HEK293 (cell line): Measurements from ENCODE around the gene SGSM2.

ENCODE experiments used
- AEBP2 ChIP-seq: fragments of 450-650 bp; formaldehyde crosslinking; IDR thresholded peaks from 2 replicates; pipeline ENCODE4 v1.5.1; 2016; ENCODE audit warnings: missing biosample characterization, missing genetic modification characterization, borderline replicate concordance
- BCL11B ChIP-seq: fragments of 450-650 bp; formaldehyde crosslinking; IDR thresholded peaks from 2 replicates; pipeline ENCODE4 v1.5.1; 2016; ENCODE audit warnings: low read depth, missing biosample characterization, missing genetic modification characterization
- HIC1 ChIP-seq: fragments of 450-650 bp; formaldehyde crosslinking; IDR thresholded peaks from 2 replicates; pipeline ENCODE4 v1.5.1; 2016; ENCODE audit warnings: missing biosample characterization, missing genetic modification characterization
- HOXD13 ChIP-seq: sonication (generic); formaldehyde crosslinking; IDR thresholded peaks from 2 replicates; pipeline ENCODE4 v1.8.0; 2022; ENCODE audit warnings: missing genetic modification reagents, borderline replicate concordance
- KLF1 ChIP-seq: fragments of 450-650 bp; formaldehyde crosslinking; IDR thresholded peaks from 2 replicates; pipeline ENCODE4 v1.5.1; 2016; ENCODE audit warnings: missing biosample characterization, missing genetic modification characterization
- KLF7 ChIP-seq: fragments of 450-650 bp; formaldehyde crosslinking; IDR thresholded peaks from 2 replicates; pipeline ENCODE4 v1.5.1; 2016; ENCODE audit warnings: missing biosample characterization, missing genetic modification characterization, borderline replicate concordance
- KLF8 ChIP-seq: fragments of 450-650 bp; formaldehyde crosslinking; IDR thresholded peaks from 2 replicates; pipeline ENCODE4 v1.5.1; 2016; ENCODE audit warnings: missing biosample characterization, missing genetic modification characterization
- SCRT2 ChIP-seq: fragments of 450-650 bp; formaldehyde crosslinking; IDR thresholded peaks from 2 replicates; pipeline ENCODE4 v1.5.1; 2016; ENCODE audit warnings: missing biosample characterization, missing genetic modification characterization
- SP3 ChIP-seq: fragments of 450-650 bp; formaldehyde crosslinking; IDR thresholded peaks from 2 replicates; pipeline ENCODE4 v1.5.1; 2016; ENCODE audit warnings: missing biosample characterization, missing genetic modification characterization
- SP7 ChIP-seq: fragments of 450-650 bp; formaldehyde crosslinking; IDR thresholded peaks from 2 replicates; pipeline ENCODE4 v1.5.1; 2016; ENCODE audit warnings: missing biosample characterization, missing genetic modification characterization
- ZFP3 ChIP-seq: fragments of 450-650 bp; formaldehyde crosslinking; IDR thresholded peaks from 2 replicates; pipeline ENCODE4 v1.5.1; 2016; ENCODE audit warnings: low read depth, missing biosample characterization, missing genetic modification characterization
- ZFP37 ChIP-seq: fragments of 450-650 bp; formaldehyde crosslinking; IDR thresholded peaks from 2 replicates; pipeline ENCODE4 v1.5.1; 2016; ENCODE audit warnings: missing biosample characterization, missing genetic modification characterization
- ZFP41 ChIP-seq: fragments of 450-650 bp; formaldehyde crosslinking; IDR thresholded peaks from 2 replicates; pipeline ENCODE4 v1.5.1; 2016; ENCODE audit warnings: missing biosample characterization, missing genetic modification characterization, borderline replicate concordance
- ZNF157 ChIP-seq: fragments of 450-650 bp; formaldehyde crosslinking; IDR thresholded peaks from 2 replicates; pipeline ENCODE4 v1.5.1; 2016; ENCODE audit warnings: missing biosample characterization, missing genetic modification characterization
- ZNF175 ChIP-seq: fragments of 450-650 bp; formaldehyde crosslinking; IDR thresholded peaks from 2 replicates; pipeline ENCODE4 v1.5.1; 2016; ENCODE audit warnings: missing biosample characterization, missing genetic modification characterization
- ZNF19 ChIP-seq: fragments of 450-650 bp; formaldehyde crosslinking; IDR thresholded peaks from 2 replicates; pipeline ENCODE4; 2016; ENCODE audit warnings: missing biosample characterization, missing genetic modification characterization, low read depth
- ZNF2 ChIP-seq: fragments of 450-650 bp; formaldehyde crosslinking; IDR thresholded peaks from 2 replicates; pipeline ENCODE4 v1.5.1; 2016; ENCODE audit warnings: missing biosample characterization, missing genetic modification characterization
- ZNF214 ChIP-seq: fragments of 450-650 bp; formaldehyde crosslinking; IDR thresholded peaks from 2 replicates; pipeline ENCODE4 v1.5.1; 2017; ENCODE audit warnings: missing biosample characterization, mild to moderate bottlenecking, missing genetic modification characterization, borderline replicate concordance
- ZNF266 ChIP-seq: fragments of 450-650 bp; formaldehyde crosslinking; IDR thresholded peaks from 2 replicates; pipeline ENCODE4 v1.5.1; 2016; ENCODE audit warnings: missing biosample characterization, missing genetic modification characterization, low read depth
- ZNF292 ChIP-seq: fragments of 450-650 bp; formaldehyde crosslinking; IDR thresholded peaks from 2 replicates; pipeline ENCODE4 v1.5.1; 2016; ENCODE audit warnings: low read depth, missing biosample characterization, missing genetic modification characterization, borderline replicate concordance
- ZNF350 ChIP-seq: fragments of 450-650 bp; formaldehyde crosslinking; IDR thresholded peaks from 2 replicates; pipeline ENCODE4 v1.5.0; 2017; ENCODE audit warnings: missing biosample characterization, mild to moderate bottlenecking, missing genetic modification characterization
- ZNF416 ChIP-seq: fragments of 450-650 bp; formaldehyde crosslinking; IDR thresholded peaks from 2 replicates; pipeline ENCODE4 v1.5.1; 2016; ENCODE audit warnings: missing biosample characterization, missing genetic modification characterization
- ZNF513 ChIP-seq: fragments of 450-650 bp; IDR thresholded peaks from 2 replicates; pipeline ENCODE4 v1.5.1; 2018; ENCODE audit warnings: missing biosample characterization, missing genetic modification characterization
- ZNF530 ChIP-seq: fragments of 450-650 bp; formaldehyde crosslinking; IDR thresholded peaks from 2 replicates; pipeline ENCODE4 v1.5.1; 2016; ENCODE audit warnings: low read depth, missing biosample characterization, missing genetic modification characterization
- ZNF561 ChIP-seq: fragments of 450-650 bp; IDR thresholded peaks from 2 replicates; pipeline ENCODE4 v1.5.1; 2018; ENCODE audit warnings: missing biosample characterization, missing genetic modification characterization, borderline replicate concordance
- ZNF654 ChIP-seq: fragments of 450-650 bp; formaldehyde crosslinking; IDR thresholded peaks from 2 replicates; pipeline ENCODE4 v1.5.1; 2016; ENCODE audit warnings: low read depth, missing biosample characterization, missing genetic modification characterization
- ZNF707 ChIP-seq: fragments of 450-650 bp; formaldehyde crosslinking; IDR thresholded peaks from 2 replicates; pipeline ENCODE4 v1.5.1; 2016; ENCODE audit warnings: missing biosample characterization, missing genetic modification characterization
- ZNF747 ChIP-seq: fragments of 450-650 bp; formaldehyde crosslinking; IDR thresholded peaks from 2 replicates; pipeline ENCODE4 v1.5.1; 2016; ENCODE audit warnings: missing biosample characterization, missing genetic modification characterization
- ZNF777 ChIP-seq: fragments of 450-650 bp; formaldehyde crosslinking; IDR thresholded peaks from 2 replicates; pipeline ENCODE4 v1.5.1; 2017; ENCODE audit warnings: missing biosample characterization, missing genetic modification characterization, borderline replicate concordance
- ZNF837 ChIP-seq: fragments of 450-650 bp; formaldehyde crosslinking; IDR thresholded peaks from 2 replicates; pipeline ENCODE4 v1.5.1; 2016; ENCODE audit warnings: missing biosample characterization, missing genetic modification characterization
- ZSCAN16 ChIP-seq: fragments of 450-650 bp; formaldehyde crosslinking; IDR thresholded peaks from 2 replicates; pipeline ENCODE4 v1.5.1; 2016; ENCODE audit warnings: missing biosample characterization, missing genetic modification characterization
- ZSCAN23 ChIP-seq: fragments of 450-650 bp; formaldehyde crosslinking; IDR thresholded peaks from 2 replicates; pipeline ENCODE4 v1.5.1; 2016; ENCODE audit warnings: missing biosample characterization, missing genetic modification characterization
- TF ChIP-seq, protein P1 (sequence below): fragments of 450-650 bp; formaldehyde crosslinking; IDR thresholded peaks from 2 replicates; pipeline ENCODE4 v1.5.1; 2016; ENCODE audit warnings: missing biosample characterization, missing genetic modification characterization

Gene SGSM2

DNA sequence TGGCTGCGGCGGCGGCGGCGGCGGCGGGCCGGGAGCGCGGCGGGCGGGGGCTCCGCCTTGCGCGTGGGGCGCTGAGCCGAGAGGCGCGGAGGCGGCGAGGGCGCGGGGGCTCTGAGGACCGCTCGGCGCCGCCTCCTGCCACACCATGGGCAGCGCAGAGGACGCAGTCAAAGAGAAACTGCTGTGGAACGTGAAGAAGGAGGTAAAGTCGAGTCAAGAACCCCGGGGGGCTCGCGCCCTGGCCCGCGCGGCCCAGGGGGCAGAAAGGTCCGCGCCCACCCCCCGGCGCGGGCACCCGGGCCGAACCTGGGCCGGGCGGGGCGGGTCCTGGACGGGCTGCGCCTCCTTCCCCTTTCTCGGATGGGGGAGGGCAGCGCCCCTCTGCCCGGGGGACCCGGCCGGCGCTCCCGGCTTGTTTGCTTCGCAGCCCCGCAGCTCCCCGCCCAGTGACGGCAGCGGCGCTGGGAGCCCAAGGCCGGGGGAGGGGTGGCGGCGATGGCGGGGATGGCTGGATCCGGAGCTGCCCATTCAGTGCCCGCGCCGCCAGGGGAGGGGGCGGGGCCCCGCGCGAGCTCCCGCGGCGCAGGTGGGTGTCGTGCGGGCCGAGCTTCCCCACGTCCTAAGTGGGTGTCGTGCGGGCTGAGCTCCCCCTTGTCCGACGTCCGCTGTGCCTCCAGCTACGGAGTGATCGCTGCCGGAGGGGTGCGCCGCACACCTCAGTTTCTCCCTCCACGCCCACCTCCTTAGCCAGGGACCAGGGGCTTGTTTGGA lies 428 bp downstream of the SGSM2 start (continued):
- TF ChIP-seq, protein P1, sequence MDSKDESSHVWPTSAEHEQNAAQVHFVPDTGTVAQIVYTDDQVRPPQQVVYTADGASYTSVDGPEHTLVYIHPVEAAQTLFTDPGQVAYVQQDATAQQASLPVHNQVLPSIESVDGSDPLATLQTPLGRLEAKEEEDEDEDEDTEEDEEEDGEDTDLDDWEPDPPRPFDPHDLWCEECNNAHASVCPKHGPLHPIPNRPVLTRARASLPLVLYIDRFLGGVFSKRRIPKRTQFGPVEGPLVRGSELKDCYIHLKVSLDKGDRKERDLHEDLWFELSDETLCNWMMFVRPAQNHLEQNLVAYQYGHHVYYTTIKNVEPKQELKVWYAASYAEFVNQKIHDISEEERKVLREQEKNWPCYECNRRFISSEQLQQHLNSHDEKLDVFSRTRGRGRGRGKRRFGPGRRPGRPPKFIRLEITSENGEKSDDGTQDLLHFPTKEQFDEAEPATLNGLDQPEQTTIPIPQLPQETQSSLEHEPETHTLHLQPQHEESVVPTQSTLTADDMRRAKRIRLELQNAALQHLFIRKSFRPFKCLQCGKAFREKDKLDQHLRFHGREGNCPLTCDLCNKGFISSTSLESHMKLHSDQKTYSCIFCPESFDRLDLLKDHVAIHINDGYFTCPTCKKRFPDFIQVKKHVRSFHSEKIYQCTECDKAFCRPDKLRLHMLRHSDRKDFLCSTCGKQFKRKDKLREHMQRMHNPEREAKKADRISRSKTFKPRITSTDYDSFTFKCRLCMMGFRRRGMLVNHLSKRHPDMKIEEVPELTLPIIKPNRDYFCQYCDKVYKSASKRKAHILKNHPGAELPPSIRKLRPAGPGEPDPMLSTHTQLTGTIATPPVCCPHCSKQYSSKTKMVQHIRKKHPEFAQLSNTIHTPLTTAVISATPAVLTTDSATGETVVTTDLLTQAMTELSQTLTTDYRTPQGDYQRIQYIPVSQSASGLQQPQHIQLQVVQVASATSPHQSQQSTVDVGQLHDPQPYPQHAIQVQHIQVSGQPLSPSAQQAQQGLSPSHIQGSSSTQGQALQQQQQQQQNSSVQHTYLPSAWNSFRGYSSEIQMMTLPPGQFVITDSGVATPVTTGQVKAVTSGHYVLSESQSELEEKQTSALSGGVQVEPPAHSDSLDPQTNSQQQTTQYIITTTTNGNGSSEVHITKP (tag by site-specific recombination) = peak; percentile 99
- TF ChIP-seq ZNF214 (tag by site-specific recombination) (no peak), SP7 (tag by site-specific recombination) (peak; percentile 64), ZNF266 (tag by site-specific recombination) (no peak), SP3 (tag by site-specific recombination) (peak; percentile 54), ZFP37 (tag by site-specific recombination) (no peak), ZNF837 (tag by site-specific recombination) (no peak), ZSCAN16 (no peak), ZNF530 (tag by site-specific recombination) (no peak), ZFP41 (tag by site-specific recombination) (no peak), SCRT2 (no peak), AEBP2 (tag by site-specific recombination) (no peak), ZNF416 (tag by site-specific recombination) (no peak), KLF1 (tag by site-specific recombination) (0 out of 2 replicates have a peak, but pooled peaks have one; percentile 23), ZNF19 (tag by site-specific recombination) (no peak), HOXD13 (CRISPR knock-in tag) (no peak), ZNF292 (no peak), ZNF513 (no peak), KLF8 (tag by site-specific recombination) (no peak; the same call in 1 of the 2 replicates), ZFP3 (tag by site-specific recombination) (no peak), ZNF707 (tag by site-specific recombination) (no peak), ZNF747 (tag by site-specific recombination) (no peak), ZSCAN23 (no peak), ZNF2 (tag by site-specific recombination) (no peak; the same call in 1 of the 2 replicates), BCL11B (no peak), ZNF777 (tag by site-specific recombination) (no peak), KLF7 (tag by site-specific recombination) (no peak), ZNF175 (tag by site-specific recombination) (no peak), ZNF157 (tag by site-specific recombination) (no peak), ZNF654 (no peak), ZNF561 (tag by site-specific recombination) (peak; percentile 63; the same call in 1 of the 2 replicates), HIC1 (tag by site-specific recombination) (peak; percentile 85), ZNF350 (no peak)
